Liver (tissue), 3 donors: ENCODE results near the gene ANKRD29.

ENCODE experiments used
- SP1 ChIP-seq: IDR thresholded peaks from 2 replicates; pipeline ENCODE4 v1.6.1; 2018; ENCODE audit warnings: antibody characterized with exemption, mild to moderate bottlenecking
- TF ChIP-seq, protein P1 (sequence below): fragments of 150-350 bp; IDR thresholded peaks from 2 replicates; pipeline ENCODE4 v1.5.1; 2017; ENCODE audit warnings: improper control_type of control experiment, low read depth, low read length; ENCODE audit not compliant: missing input control
- donor health status: healthy.
- donor health status: healthy.

DNA sequence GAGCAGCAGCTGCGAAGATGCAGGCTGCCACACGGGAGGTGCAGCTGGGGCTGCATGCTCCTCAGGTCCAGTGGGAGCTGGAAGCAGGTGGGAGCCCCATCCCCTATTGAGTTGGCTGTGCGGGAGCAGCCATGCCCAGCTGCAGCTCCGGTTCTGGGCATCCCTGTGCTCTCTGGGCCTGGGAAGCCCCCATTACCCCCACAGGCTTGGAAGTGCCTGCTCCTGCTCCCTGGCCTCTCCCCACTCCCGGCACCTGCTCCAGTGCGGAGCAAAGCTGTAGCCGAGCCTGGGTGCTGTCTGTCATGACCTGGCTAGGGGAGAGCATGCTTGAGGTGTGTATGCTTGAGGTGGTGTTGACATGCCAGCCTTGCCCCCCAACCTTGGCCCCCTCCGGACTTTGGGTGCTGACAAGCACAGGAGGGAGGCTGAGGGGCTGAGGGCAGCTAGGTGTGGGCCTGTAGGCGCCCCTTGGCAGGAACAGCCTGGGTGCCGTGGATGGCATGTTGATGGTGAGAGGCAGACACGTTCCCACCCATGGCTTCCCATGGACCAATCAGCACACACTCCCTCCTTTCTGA, 21.5 kb downstream of the ANKRD29 start:
- TF ChIP-seq, protein P1, sequence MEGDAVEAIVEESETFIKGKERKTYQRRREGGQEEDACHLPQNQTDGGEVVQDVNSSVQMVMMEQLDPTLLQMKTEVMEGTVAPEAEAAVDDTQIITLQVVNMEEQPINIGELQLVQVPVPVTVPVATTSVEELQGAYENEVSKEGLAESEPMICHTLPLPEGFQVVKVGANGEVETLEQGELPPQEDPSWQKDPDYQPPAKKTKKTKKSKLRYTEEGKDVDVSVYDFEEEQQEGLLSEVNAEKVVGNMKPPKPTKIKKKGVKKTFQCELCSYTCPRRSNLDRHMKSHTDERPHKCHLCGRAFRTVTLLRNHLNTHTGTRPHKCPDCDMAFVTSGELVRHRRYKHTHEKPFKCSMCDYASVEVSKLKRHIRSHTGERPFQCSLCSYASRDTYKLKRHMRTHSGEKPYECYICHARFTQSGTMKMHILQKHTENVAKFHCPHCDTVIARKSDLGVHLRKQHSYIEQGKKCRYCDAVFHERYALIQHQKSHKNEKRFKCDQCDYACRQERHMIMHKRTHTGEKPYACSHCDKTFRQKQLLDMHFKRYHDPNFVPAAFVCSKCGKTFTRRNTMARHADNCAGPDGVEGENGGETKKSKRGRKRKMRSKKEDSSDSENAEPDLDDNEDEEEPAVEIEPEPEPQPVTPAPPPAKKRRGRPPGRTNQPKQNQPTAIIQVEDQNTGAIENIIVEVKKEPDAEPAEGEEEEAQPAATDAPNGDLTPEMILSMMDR: no peak
- no peak for TF ChIP-seq SP1
